HepG2 (cell line): ENCODE data around the gene IGFBP5. TPM values are rescaled to one million over a fixed set of nuclear protein-coding genes. Genes with fewer than 3 reads are reported as not detected.
A peak's percentile ranks its signal among the peaks of the same experiment; 100 is the strongest.

Experiments used
- EZH2 ChIP-seq: conservative IDR thresholded peaks from 2 replicates; pipeline ENCODE4 v1.6.1; 2012; ENCODE audit warnings: mild to moderate bottlenecking, low read depth, low read length, moderate library complexity
- GABPB1 ChIP-seq: IDR thresholded peaks from 2 replicates; pipeline ENCODE4 v1.6.1; 2016; ENCODE audit warnings: mild to moderate bottlenecking, missing genetic modification reagents, moderate library complexity, missing compliant biosample characterization
- HNF1B ChIP-seq: sonication (generic); formaldehyde crosslinking; IDR thresholded peaks from 2 replicates; pipeline ENCODE4 v1.5.1; 2020; ENCODE audit warnings: mild to moderate bottlenecking, moderate library complexity, missing genetic modification reagents
- HOXA7 ChIP-seq: sonication (generic); formaldehyde crosslinking; IDR thresholded peaks from 2 replicates; pipeline ENCODE4 v1.8.1; 2022; ENCODE audit warnings: mild to moderate bottlenecking, missing genetic modification reagents, moderate library complexity
- MYPOP ChIP-seq: sonication (generic); formaldehyde crosslinking; IDR thresholded peaks from 2 replicates; pipeline ENCODE4 v1.8.1; 2023; ENCODE audit warnings: mild to moderate bottlenecking, moderate library complexity, missing genetic modification reagents
- SP1 ChIP-seq, 2 experiments: fragments of 450-650 bp in 1 of 2; sonication (generic) in 1 of 2; formaldehyde crosslinking in 1 of 2; IDR thresholded peaks; 2 replicates each; pipeline versions ENCODE4 v1.4.0 to v1.6.1; 2016 to 2020; ENCODE audit warnings: missing genetic modification reagents in 1 of 2
- ZGPAT ChIP-seq: IDR thresholded peaks from 2 replicates; pipeline ENCODE4 v1.6.1; 2016; ENCODE audit warnings: mild to moderate bottlenecking
- ZNF407 ChIP-seq: sonication (generic); formaldehyde crosslinking; IDR thresholded peaks from one replicate; pipeline ENCODE4 v1.5.1; 2020; ENCODE audit warnings: mild to moderate bottlenecking, missing genetic modification reagents; ENCODE audit errors: not compliant biosample characterization
- ZNF598 ChIP-seq: sonication (generic); formaldehyde crosslinking; IDR thresholded peaks from 2 replicates; pipeline ENCODE4 v1.5.1; 2020; ENCODE audit warnings: mild to moderate bottlenecking, missing genetic modification reagents, borderline replicate concordance
- ZNF800 ChIP-seq: sonication (generic); formaldehyde crosslinking; IDR thresholded peaks from 2 replicates; pipeline ENCODE4 v1.4.0; 2020; ENCODE audit warnings: missing genetic modification reagents
- polyA plus RNA-seq, 8 experiments: library from polyadenylated mRNA; depleted of rRNA in 3 of 8; stranded (reverse) in 7 of 8; unstranded in 1 of 8; fragments of >200 nt; fragmentation: Illumina TruSeq in 4 of 8; extraction: Trizol in 4 of 8; gene quantifications; 2 replicates each; pipeline versions ENCODE4 v1.2.1 to v1.2.3, GENCODE V29; 2011 to 2016; ENCODE audit warnings: low read depth in 4 of 8, missing spikeins in 1 of 8, mixed read lengths in 1 of 8; ENCODE audit not compliant: insufficient read depth in 1 of 8
- total RNA-seq, 5 experiments: library from RNA; depleted of rRNA; stranded (reverse); fragments of >200 nt; fragmentation: Illumina TruSeq; extraction: Trizol; gene quantifications; 2 replicates each; pipeline ENCODE4 v1.2.3, GENCODE V29; 2016; ENCODE audit warnings: low read depth in 1 of 5

The IGFBP5 gene
- total and polyA plus RNA-seq, 2 of the 13 experiments (the other 11 are each of a cell fraction or from before 2014, with no cell fraction given), result 0.15 TPM; not detected in 1

DNA sequence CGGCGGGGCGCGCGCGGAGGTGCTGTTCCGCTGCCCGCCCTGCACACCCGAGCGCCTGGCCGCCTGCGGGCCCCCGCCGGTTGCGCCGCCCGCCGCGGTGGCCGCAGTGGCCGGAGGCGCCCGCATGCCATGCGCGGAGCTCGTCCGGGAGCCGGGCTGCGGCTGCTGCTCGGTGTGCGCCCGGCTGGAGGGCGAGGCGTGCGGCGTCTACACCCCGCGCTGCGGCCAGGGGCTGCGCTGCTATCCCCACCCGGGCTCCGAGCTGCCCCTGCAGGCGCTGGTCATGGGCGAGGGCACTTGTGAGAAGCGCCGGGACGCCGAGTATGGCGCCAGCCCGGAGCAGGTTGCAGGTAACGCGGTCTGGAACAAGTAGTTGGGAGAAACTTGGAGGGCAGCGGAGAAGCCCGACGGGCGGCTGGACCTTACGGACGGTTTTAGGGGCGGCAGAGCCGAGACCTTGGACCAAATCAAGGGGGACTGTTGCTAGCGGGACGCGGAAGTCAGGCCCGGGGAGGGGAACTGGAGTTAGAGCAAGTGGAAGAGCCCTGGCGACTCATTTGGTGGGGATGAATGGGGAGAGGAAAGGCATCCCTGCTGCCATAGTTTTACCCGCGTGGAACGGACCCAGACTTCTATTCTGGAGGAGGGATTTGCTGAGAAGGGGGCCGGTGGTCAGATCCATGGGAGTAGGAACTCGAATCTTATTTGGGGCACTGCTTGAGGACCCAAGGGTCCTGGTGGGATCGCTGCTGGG lies 61.6 kb downstream of the IGFBP5 start (continued):
- TF ChIP-seq ZNF800 (peak; percentile 97), MYPOP (CRISPR knock-in tag) (0 out of 2 replicates have a peak, but pooled peaks have one; percentile 26), HNF1B (0 out of 2 replicates have a peak, but pooled peaks have one; percentile 15), ZGPAT (CRISPR knock-in tag) (no peak), ZNF407 (peak; percentile 11), EZH2 (peak; percentile 92), HOXA7 (CRISPR knock-in tag) (no peak), GABPB1 (CRISPR knock-in tag) (peak; percentile 2; the same call in 1 of the 2 replicates), SP1 (IDR thresholded peaks at IDR 0.05) (no peak), SP1 (CRISPR knock-in tag; IDR thresholded peaks at IDR 0.05) (no peak), ZNF598 (CRISPR knock-in tag) (peak; percentile 63; the same call in 1 of the 2 replicates)
